Amniotic stem cell (primary cell): ENCODE data around the gene SHKBP1.
A peak's percentile ranks its signal among the peaks of the same experiment; 100 is the strongest.

Source experiments
- DNase-seq: peaks from one replicate; lab custom pipeline; 2025; lab: John Stamatoyannopoulos, UW

The SHKBP1 gene

DNA sequence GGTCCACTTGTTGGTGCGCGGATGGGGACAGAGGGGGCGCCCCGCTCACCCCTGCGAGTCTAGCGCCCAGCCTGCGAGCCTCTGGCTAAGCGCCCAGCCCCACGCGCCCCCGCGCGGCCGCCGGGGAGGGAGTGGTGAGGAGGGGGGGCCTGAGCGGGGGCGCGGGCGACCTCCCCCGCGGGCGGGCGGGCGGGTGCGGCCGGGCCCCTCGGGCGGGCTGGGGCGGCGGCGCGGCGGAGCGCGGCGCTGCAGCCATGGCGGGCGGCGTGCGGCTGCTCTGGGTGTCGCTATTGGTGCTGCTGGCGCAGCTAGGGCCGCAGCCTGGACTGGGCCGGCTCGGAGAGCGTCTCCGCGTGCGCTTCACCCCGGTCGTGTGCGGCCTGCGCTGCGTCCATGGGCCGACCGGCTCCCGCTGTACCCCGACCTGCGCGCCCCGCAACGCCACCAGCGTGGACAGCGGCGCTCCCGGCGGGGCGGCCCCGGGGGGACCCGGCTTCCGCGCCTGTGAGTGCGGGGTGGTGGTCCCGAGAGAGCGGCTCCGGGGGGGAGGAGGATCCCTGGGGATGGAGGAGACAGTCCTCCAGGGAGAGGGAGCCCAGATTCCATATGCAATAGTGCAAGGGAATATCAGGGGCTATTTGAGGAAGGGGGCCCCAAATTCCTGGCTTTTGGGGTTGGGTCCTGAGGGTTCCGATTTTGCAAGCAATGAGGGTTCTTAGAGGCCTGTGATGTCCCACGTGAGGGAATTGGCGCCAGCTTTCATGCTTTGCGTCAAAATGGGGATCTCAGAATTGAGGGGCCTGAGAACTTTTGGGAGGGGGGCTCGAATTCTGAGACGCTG is 24.7 kb downstream of the SHKBP1 start, which contains the start of gene LTBP4:
LTBP4 (plus strand) TSS at position 236 of the 841 bp plus-strand sequence; CDS start at position 255, 19 bp downstream.
- DNase-seq, result no peak

DNA sequence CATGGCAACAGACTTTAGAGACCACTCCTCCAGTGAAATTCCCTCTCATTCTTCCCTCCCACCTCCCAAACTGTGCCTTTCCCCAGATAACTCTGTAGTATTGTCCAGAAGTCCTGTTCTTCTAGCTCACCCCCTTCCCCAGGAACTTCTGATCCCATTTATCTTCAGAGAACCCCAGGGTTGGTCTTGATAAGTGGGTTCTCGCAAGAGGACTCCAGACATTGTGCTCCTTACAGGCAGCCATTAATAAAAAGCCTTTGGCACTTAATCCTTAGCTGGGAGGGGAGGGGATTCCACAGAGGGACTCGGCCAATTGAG is 26.4 kb downstream of the SHKBP1 start:
- DNase-seq, result no peak

DNA sequence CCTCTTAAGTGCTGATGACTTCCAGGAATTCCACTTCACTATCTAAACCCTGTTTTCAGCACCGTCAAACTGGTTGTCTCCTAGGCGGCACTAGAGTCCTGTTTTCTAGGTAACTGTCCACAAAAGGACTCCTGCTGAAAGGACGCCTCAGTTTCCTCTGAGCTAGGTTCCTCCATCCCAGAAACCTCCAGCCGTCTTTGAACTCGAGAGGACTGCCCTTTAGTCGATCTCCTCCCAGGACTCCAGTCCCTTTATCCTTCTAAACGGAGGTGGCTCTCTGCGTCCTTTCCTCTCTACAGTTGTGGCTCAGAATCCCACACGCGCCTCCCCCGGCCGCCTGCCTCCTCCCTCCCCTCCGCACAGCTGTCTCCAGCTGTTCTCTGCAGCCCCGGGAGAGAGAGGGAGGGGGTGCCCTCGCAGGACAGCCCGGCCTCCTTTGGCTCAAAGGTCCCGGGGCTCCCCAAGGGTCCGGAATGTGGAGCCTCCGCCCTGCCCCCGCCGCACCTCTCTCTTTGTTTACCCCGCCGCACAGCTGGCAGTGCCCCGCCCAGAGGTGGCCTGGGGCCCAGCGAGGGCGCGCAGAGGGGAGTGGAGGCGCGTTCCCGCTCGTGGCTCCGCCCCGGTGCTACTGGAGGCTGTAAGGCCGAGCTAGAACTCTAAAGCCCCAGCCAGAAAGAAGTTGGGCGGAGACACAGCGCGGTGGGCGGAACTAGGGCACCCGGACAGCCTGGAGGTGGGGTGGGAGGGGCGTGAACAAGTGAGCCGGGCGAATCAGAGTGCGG is 26.9 kb downstream of the SHKBP1 start:
- peak; percentile 51 for DNase-seq

DNA sequence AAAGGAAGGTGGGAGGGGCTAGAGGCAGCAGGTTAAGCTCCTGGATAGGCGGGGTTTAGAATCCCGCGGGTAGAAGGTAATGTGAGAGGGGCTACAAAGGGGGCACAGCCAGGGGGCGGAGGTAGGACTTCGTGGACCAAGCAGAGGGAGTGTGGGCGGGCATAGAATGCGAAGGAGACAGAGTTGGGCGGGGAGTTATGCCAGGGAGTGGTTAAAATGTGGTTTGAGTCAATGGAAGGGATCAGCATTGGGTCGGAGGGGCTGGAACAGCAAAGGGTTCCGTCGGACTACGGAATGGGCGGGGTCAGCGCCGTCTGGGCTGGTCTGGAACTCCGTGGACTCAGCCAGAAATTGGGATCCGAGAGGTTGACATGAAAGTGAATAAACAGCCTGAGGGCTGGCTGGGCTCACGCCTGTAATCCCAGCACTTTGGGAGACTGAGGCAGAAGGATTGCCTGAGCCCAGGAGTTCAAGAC is 27.5 kb downstream of the SHKBP1 start:
- DNase-seq, result no peak

DNA sequence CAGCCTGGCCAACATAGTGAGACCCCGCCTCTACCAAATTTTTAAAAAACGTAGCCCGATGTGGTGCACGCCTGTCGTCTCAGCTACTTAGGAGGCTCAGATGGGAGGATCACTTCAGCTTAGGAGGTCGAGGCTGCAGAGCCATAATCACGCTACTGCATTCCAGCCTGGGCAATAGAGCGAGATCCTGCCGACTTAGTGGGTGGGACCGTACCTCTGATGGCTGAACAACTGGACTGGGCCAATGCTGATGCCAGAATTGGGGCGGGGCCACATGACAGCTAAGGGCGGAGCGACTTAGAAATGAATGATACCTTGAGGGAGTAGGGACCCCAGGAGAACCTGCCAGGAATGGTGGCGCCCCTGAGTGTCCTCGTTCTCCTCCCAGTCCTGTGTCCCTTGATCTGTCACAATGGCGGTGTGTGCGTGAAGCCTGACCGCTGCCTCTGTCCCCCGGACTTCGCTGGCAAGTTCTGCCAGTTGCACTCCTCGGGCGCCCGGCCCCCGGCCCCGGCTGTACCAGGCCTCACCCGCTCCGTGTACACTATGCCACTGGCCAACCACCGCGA is 28.1 kb downstream of the SHKBP1 start:
- no peak for DNase-seq

- no peak for DNase-seq
Measured at GRCh38 chr19:40605216-40605971, 28.7 kb downstream of the SHKBP1 start.

DNA sequence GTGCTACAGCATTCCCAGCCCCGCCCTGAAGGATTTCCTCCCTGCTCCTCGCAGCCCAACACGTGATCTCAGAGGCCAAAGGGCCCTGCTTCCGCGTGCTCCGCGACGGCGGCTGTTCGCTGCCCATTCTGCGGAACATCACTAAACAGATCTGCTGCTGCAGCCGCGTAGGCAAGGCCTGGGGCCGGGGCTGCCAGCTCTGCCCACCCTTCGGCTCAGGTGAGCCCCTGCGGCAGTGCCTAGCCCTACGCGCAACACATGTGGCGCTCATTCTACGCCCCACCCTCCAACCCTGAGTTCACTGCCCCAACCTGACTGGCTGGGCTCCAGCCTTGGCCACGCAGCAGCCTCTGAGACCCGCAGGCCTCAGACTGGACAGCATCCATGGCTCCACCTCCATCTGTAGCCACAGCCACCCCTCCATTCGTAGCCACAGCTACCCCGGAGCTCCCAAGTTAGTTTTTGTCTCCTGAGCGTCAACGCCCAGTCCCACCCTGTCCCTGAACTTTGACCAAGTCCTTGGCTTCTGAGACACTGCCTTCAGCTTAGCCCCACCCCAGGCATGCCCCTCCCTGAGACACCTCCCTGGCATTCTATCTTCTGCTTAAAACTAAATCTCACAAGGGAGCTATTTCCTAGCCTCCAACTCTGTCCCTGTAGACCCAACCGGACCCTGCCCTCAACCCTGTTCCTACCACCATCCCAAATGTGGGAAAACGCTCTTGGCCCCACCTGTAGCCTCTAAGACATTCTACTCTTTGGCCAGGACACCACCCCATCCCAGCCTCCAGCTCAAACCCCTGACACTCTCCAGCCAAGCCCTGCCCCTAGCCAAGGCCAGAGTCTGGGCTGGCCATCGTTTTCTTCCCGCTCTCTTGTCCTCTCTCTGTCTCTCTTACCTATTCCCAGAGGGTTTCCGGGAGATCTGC is 30.9 kb downstream of the SHKBP1 start:
- no peak for DNase-seq

GRCh38 chr19:40608240-40608621 is 31.6 kb downstream of the SHKBP1 start:
- no peak for DNase-seq

DNA sequence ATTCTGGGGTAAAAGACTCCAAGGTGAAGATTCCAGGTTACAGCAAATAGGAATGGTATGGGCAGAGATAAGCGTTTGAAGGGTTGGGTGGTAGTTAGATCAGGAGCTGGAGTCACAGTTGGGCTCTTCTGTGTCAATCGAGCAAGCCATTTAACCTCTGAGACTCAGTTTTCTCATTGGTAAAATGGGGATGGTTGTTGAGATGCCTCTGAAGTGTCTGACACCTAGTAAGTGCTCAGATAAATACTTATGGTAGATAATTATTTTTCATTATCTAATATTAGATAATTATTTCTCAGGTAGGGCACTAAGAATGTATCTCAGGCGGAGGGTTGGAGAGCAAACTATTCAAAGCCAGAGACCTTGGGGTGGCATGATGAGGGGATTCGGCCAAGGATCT is 32.3 kb downstream of the SHKBP1 start:
- DNase-seq, result no peak

GRCh38 chr19:40609561-40610395 is 33.1 kb downstream of the SHKBP1 start:
- DNase-seq, result no peak

GRCh38 chr19:40610396-40611064 is 33.9 kb downstream of the SHKBP1 start:
- DNase-seq, result no peak

GRCh38 chr19:40611096-40611495 is 34.4 kb downstream of the SHKBP1 start:
- no peak for DNase-seq

GRCh38 chr19:40611900-40612698 is 35.4 kb downstream of the SHKBP1 start:
- no peak for DNase-seq

DNA sequence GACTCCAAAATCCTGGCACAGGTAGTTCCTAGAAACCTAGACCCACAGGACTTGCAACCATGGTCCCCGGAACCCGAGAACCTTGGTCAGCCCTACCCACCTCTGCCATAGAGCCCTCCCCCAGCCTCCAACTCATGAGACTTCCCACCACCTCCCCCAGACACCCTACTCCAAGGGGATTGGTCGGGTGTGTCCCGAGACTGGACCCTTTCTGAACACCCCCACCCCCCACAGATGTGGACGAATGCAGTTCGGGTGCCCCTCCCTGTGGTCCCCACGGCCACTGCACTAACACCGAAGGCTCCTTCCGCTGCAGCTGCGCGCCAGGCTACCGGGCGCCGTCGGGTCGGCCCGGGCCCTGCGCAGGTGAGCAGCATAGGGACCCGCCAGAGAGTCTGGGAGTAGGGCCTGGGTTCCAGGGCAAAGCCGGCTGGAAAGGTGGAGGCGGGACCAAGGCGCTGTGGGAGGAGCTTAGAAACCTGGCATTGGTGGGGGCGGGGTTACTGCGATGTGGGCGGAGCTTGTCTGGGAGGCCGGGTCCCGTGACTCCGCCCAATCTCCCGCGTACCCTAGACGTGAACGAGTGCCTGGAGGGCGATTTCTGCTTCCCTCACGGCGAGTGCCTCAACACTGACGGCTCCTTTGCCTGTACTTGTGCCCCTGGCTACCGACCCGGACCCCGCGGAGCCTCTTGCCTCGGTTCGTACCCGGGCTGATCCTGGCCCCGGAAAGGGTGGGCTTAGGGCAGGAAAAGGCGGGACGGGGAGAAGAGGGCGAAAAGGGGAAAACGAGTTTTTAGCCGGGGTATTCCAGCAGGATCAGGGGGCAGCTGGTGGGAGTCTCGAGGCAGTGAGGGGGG is 36.4 kb downstream of the SHKBP1 start:
- DNase-seq, result no peak

DNA sequence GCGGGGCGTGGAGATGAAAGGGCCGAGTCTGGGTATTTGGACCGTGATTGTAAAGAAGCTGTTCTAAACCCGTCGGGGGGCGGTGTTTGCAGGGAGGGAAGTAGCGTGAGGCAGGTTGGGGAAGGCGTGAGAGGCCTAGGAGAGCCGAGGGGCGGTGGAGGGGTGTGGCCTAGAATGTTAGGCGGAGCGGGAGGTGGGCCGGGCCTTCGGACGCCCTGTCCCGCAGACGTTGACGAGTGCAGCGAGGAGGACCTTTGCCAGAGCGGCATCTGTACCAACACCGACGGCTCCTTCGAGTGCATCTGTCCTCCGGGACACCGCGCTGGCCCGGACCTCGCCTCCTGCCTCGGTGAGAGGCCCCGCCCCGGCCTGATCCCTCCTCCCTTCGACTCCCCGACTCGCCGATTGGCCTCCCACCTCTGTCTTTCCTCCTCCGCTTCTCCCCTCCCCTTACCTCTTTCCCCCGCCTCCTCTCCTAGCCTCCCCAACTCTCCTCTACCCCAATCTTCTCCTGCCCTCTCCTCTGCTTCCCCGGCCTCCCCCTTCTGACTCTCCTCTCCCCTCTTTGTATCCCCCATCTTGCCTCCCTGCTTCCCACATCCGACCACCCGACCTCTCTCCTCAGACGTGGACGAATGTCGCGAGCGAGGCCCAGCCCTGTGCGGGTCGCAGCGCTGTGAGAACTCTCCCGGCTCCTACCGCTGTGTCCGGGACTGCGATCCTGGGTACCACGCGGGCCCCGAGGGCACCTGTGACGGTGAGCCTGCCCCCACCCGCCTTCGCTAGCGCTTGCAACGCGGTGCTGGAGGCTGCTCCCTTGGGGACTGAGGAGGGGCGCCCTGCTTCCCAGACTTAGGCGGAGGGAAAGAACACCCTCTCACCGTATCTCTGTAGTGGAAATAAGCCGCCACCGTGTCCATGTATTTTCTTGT is 37.3 kb downstream of the SHKBP1 start:
- DNase-seq, result peak; percentile 34

DNA sequence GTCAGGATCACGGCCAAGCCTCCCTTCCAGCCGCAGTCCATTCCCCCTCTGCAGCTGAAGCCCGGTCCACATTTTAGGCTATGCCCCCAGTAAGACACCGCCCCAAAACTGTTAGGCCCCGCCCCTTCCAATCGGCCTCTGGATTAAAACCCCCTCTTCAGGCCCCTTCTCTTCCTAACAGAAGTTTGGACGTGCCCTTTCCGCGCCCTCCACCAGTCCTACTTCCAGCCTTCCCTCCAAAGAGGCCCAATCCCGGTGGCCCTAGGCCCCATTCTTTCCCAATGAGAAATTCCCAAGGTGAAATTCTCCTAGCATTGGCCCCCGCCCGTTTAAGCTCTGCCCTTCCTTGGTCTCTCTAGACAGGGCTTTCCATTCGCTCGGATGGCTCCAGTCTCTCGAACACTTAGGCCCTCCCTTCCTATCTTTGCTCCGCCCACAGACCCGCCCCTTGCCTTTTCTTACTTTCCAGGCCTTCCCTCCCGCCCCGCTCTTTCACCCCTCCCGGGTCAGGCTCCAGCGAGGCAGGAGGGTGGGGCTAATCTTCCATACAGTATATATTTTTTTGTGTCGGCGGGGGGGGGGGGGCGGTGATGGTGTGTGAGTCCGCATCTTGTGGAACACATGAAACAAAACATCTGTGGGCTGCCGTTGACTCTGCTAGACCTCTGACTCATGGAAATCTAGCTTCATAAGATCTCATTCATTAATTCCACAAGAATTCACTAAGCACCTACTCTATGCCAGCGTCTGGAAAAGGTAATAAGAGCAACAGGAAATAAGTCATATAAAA is 38.1 kb downstream of the SHKBP1 start:
- peak; percentile 96 for DNase-seq
